K562 (cell line): Measurements from ENCODE around the gene EN1. TPM values are rescaled to one million over a fixed set of nuclear protein-coding genes. Genes with fewer than 3 reads are reported as not detected.

Source experiments
- ATAC-seq: fragments of 200-7000 bp; cut with Tn5 transposase; 3 replicates; pipeline ENCODE4 v1.9.1; 2020; ENCODE audit warnings: moderate library complexity
- BruUV-seq: library from RNA; stranded (reverse); fragments of 400-500 nt; replicated peaks from 2 replicates; lab custom pipeline; 2021; lab: Mats Ljungman, UMichigan
- CTCF ChIA-PET: fragments of 300-600 bp; formaldehyde crosslinking; extraction: SDS; loops from one replicate; lab custom pipeline; 2021; ENCODE audit warnings: low intra/inter-chr PET ratio; lab: Yijun Ruan, JAX
- POLR2A ChIA-PET: fragments of 300-600, 350-650 bp; sonication (Branson Sonifier 250); formaldehyde crosslinking; extraction: SDS; loops from one replicate; lab custom pipeline; 2021; ENCODE audit warnings: antibody characterized with exemption, inconsistent platforms; lab: Yijun Ruan, JAX
- DNase-seq, 4 experiments: peaks; one replicate each; pipeline versions ENCODE4 v3.0.0 to v3.0.0-alpha.2; 2011 to 2018; ENCODE audit warnings: low spot score in 3 of 4, mixed read lengths in 3 of 4; ENCODE audit errors: extremely low read depth in 1 of 4
- FAIRE-seq: peaks from 2 replicates; lab custom pipeline; 2011; peaks lifted over from hg19 to GRCh38; lab: Jason Lieb, UNC
- H2AFZ ChIP-seq: 2 replicates; pipeline ENCODE4 v1.6.0; 2011; ENCODE audit warnings: low read depth, low read length, control low read depth, inconsistent platforms
- H3K27ac ChIP-seq: fragments of 200-600 bp; 3 replicates; pipeline ENCODE4 v1.8.0; 2011; ENCODE audit warnings: low read depth, mild to moderate bottlenecking, control low read depth, inconsistent platforms, low read length, moderate library complexity, mixed read lengths; ENCODE audit errors: extremely low read depth
- H3K27me3 ChIP-seq, 2 experiments: fragments of 300-600 bp in 1 of 2; 2 replicates in 1 of 2; 3 replicates in 1 of 2; pipeline versions ENCODE4 v1.6.0 to v1.8.0; 2011; ENCODE audit warnings: inconsistent platforms in 2 of 2, low read length in 2 of 2, mild to moderate bottlenecking in 1 of 2, mixed read lengths in 1 of 2, moderate library complexity in 1 of 2; ENCODE audit not compliant: control insufficient read depth in 2 of 2, insufficient read depth in 2 of 2
- H3K36me3 ChIP-seq: fragments of 300-600 bp; 3 replicates; pipeline ENCODE4 v1.8.0; 2011; ENCODE audit warnings: mild to moderate bottlenecking, low read length, inconsistent platforms; ENCODE audit not compliant: control insufficient read depth, insufficient read depth
- H3K4me1 ChIP-seq, 2 experiments: fragments of 200-600 bp in 1 of 2; replicated peaks in 1 of 2; 2 replicates in 1 of 2; 3 replicates in 1 of 2; pipeline versions ENCODE4 v1.5.1 to v1.8.0; 2011; ENCODE audit warnings: inconsistent platforms in 2 of 2, low read length in 2 of 2, mild to moderate bottlenecking in 1 of 2, mixed read lengths in 1 of 2, moderate library complexity in 1 of 2; ENCODE audit not compliant: control insufficient read depth in 2 of 2, insufficient read depth in 2 of 2
- H3K4me2 ChIP-seq: 2 replicates; pipeline ENCODE4 v1.6.1; 2011; ENCODE audit warnings: low read length, control low read depth, inconsistent platforms, mixed read lengths; ENCODE audit not compliant: insufficient read depth
- H3K4me3 ChIP-seq: fragments of 200-600 bp; sonication (generic), shearing (Covaris generic); 2 replicates; pipeline ENCODE4 v1.5.1; 2016; ENCODE audit warnings: control low read depth, inconsistent platforms
- H3K79me2 ChIP-seq: fragments of 200-600 bp; 3 replicates; pipeline ENCODE4 v1.8.0; 2011; ENCODE audit warnings: low read length, inconsistent platforms; ENCODE audit not compliant: control insufficient read depth, insufficient read depth
- H3K9ac ChIP-seq, 2 experiments: 2 replicates each; pipeline versions ENCODE4 v1.6.0 to v1.6.1; 2011; ENCODE audit warnings: low read depth in 2 of 2, low read length in 2 of 2, control low read depth in 1 of 2, inconsistent platforms in 1 of 2, mild to moderate bottlenecking in 1 of 2, mixed read lengths in 1 of 2; ENCODE audit not compliant: insufficient read depth in 1 of 2
- H3K9me1 ChIP-seq: one replicate; pipeline ENCODE4 v1.6.0; 2011; ENCODE audit warnings: inconsistent platforms, mild to moderate bottlenecking, low read length, moderate library complexity; ENCODE audit not compliant: control insufficient read depth, insufficient read depth
- H3K9me3 ChIP-seq: replicated peaks from 2 replicates; pipeline ENCODE4 v1.5.1; 2011; ENCODE audit warnings: low read depth, low read length, inconsistent platforms; ENCODE audit not compliant: control insufficient read depth, insufficient read depth
- H4K20me1 ChIP-seq: replicated peaks from 2 replicates; pipeline ENCODE4 v1.6.1; 2011; ENCODE audit warnings: low read length, inconsistent platforms, mixed read lengths; ENCODE audit not compliant: control insufficient read depth, insufficient read depth
- CEBPB ChIP-seq: fragments of 450-650 bp; IDR thresholded peaks from 2 replicates; pipeline ENCODE4 v1.6.1; 2016; ENCODE audit warnings: missing genetic modification characterization, missing compliant biosample characterization
- EGR1 ChIP-seq: fragments of 450-650 bp; conservative IDR thresholded peaks from 2 replicates; pipeline ENCODE4 v1.6.1; 2017; ENCODE audit warnings: mild to moderate bottlenecking
- HOXB6 ChIP-seq: fragments of 250-450 bp; sonication (Bioruptor Pico); IDR thresholded peaks from 2 replicates; pipeline ENCODE4 v1.5.1; 2022; ENCODE audit warnings: mild to moderate bottlenecking, borderline replicate concordance
- MBD1 ChIP-seq: fragments of 250-450 bp; sonication (Bioruptor Pico); IDR thresholded peaks from 2 replicates; pipeline ENCODE4 v1.8.0; 2022; ENCODE audit warnings: inconsistent platforms
- NFIX ChIP-seq: fragments of 250-450 bp; sonication (Bioruptor Pico); IDR thresholded peaks from 2 replicates; pipeline ENCODE4 v1.4.0; 2020; ENCODE audit warnings: low read depth, mild to moderate bottlenecking, moderate library complexity
- POLR2G ChIP-seq: fragments of 200-400 bp; formaldehyde crosslinking; IDR thresholded peaks from 2 replicates; pipeline ENCODE4 v1.6.1; 2017; ENCODE audit warnings: low read depth, mild to moderate bottlenecking, antibody characterized with exemption, low read length, moderate library complexity
- ZBTB49 ChIP-seq: sonication (generic); formaldehyde crosslinking; IDR thresholded peaks from 2 replicates; pipeline ENCODE4 v1.8.0; 2022; ENCODE audit warnings: missing genetic modification reagents, mild to moderate bottlenecking, borderline replicate concordance
- ZFX ChIP-seq: sonication (generic); formaldehyde crosslinking; IDR thresholded peaks from 2 replicates; pipeline ENCODE4 v1.8.0; 2022; ENCODE audit warnings: mild to moderate bottlenecking, missing genetic modification reagents, moderate library complexity
- ZKSCAN3 ChIP-seq: fragments of 250-450 bp; sonication (Bioruptor Pico); IDR thresholded peaks from 2 replicates; pipeline ENCODE4 v1.4.0; 2020
- ZMIZ1 ChIP-seq, 2 experiments: fragments of 150-350 bp in 1 of 2; IDR thresholded peaks; 2 replicates each; pipeline ENCODE4 v1.6.1; 2012 to 2016; ENCODE audit warnings: low read depth in 2 of 2, low read length in 2 of 2, mild to moderate bottlenecking in 1 of 2, moderate library complexity in 1 of 2
- ZNF785 ChIP-seq: fragments of 250-450 bp; sonication (Bioruptor Pico); IDR thresholded peaks from 2 replicates; pipeline ENCODE4 v1.4.0; 2020; ENCODE audit warnings: mild to moderate bottlenecking
- WGBS: fragments of 100-300 bp; shearing (Covaris generic); methylation state at CpG from one replicate; pipeline ENCODE4 v1.1.6; 2016; ENCODE audit warnings: low coverage, mixed read lengths; ENCODE audit not compliant: insufficient coverage; ENCODE audit errors: missing lambda C conversion rate; 5-methylcytosine and 5-hydroxymethylcytosine counted together
- in situ Hi-C: fragments of 300-500 bp; cut with MboI; formaldehyde crosslinking; loops from 4 replicates; pipeline ENCODE4 v1.15.0; 2018; ENCODE audit warnings: inconsistent platforms, mixed read lengths
- intact Hi-C: fragments of 100-400 bp; cut with micrococcal nuclease; formaldehyde crosslinking; loops from 2 replicates; pipeline ENCODE4 v1.14.2; 2022
- polyA plus RNA-seq, 8 experiments: library from polyadenylated mRNA; depleted of rRNA in 4 of 8; stranded (reverse) in 5 of 8; unstranded in 3 of 8; fragments of >200 nt; fragmentation: Nextera tagmentation in 2 of 8; fragmentation: Illumina TruSeq in 1 of 8; extraction: Ambion mirVana in 2 of 8; extraction: Trizol in 1 of 8; gene quantifications; 2 replicates each; pipeline versions ENCODE4 v1.2.1 to v1.2.3, GENCODE V29; 2011 to 2014; ENCODE audit warnings: inconsistent platforms in 1 of 8, missing spikeins in 1 of 8
- total RNA-seq, 7 experiments: library from RNA; depleted of rRNA in 6 of 7; stranded (reverse); fragments of >200 nt in 6 of 7; fragmentation: Illumina TruSeq in 2 of 7; extraction: Trizol in 2 of 7; gene quantifications; 2 replicates each; pipeline versions ENCODE4 v1.2.1 to v1.2.3, GENCODE V29; 2011 to 2021; ENCODE audit warnings: low replicate concordance in 1 of 7

EN1 gene
- total and polyA plus RNA-seq, 9 of the 15 experiments (the other 6 are each of a cell fraction or from before 2014, with no cell fraction given), result 0.06 to 2.0 (median 0.51) TPM

GRCh38 chr2:118834440-118834810, 13.0 kb downstream of the EN1 start:
- BruUV-seq, result no TSS peak
- in situ Hi-C loops, result no loop called here

More at GRCh38 chr2:118834440-118834810, 13.0 kb downstream of the EN1 start:
- ATAC-seq, result no peak
- H4K20me1 ChIP-seq, result no peaks in the 10 kb centered on the region
- H3K4me1 ChIP-seq, result peaks cover 0 to 18% of the 10 kb centered on the region in 2 experiments; a peak in 2 of 5 replicates
- no peaks in the 10 kb centered on the region for H3K79me2 ChIP-seq
- DNase-seq, result no peak
- H3K27ac ChIP-seq, result no peak overlapping the region
- POLR2A ChIA-PET, result no interaction called here
- H3K9ac ChIP-seq, result no peak overlapping the region
- H2AFZ ChIP-seq, result no peak overlapping the region
- intact Hi-C loops, result no loop called here
- CTCF ChIA-PET, result no interaction called here
- 16% methylated on average over 11 of the region's 18 CpGs for WGBS
- H3K9me3 ChIP-seq, result no peaks in the 10 kb centered on the region
- no peak overlapping the region for H3K4me3 ChIP-seq
- H3K27me3 ChIP-seq, result peaks cover 0 to 24% of the 10 kb centered on the region in 2 experiments; a peak in 2 of 5 replicates
- TF ChIP-seq HOXB6 (CRISPR knock-in tag) (no peak), NFIX (CRISPR knock-in tag) (no peak), ZFX (CRISPR knock-in tag) (no peak), CEBPB (tag) (no peak), ZKSCAN3 (CRISPR knock-in tag) (no peak), ZMIZ1 (IDR thresholded peaks at IDR 0.05; ENCODE audit: low read depth in 2 of 2, low read length in 2 of 2) (no peak), MBD1 (no peak), ZNF785 (no peak), ZBTB49 (no peak), POLR2G (no peak), EGR1 (no peak)
- no peak overlapping the region for H3K4me2 ChIP-seq
- H3K9me1 ChIP-seq, result no peaks in the 10 kb centered on the region
- FAIRE-seq, result no peak
- no peaks in the 10 kb centered on the region for H3K36me3 ChIP-seq
